Spleen (tissue), 7 donors: ENCODE data around the gene UBQLN4.

Experiments
- POLR2A ChIP-seq, 3 donors: fragments of 450-650 bp; IDR thresholded peaks; one replicate each; pipeline ENCODE4 v1.5.1; 2017; ENCODE audit warnings: antibody characterized with exemption in 3 of 3, mild to moderate bottlenecking in 1 of 3
- POLR2AphosphoS5 ChIP-seq, 3 donors: sonication (generic); formaldehyde crosslinking; IDR thresholded peaks; one replicate each; pipeline ENCODE4 v1.5.1; 2017; ENCODE audit warnings: antibody characterized with exemption in 3 of 3
- TF ChIP-seq, protein P1 (sequence below), 11 experiments: fragments of 200-600 bp in 7 of 11; fragments of 450-650 bp in 4 of 11; sonication (generic) in 4 of 11; IDR thresholded peaks in 8 of 11; conservative IDR thresholded peaks in 3 of 11; 1 replicate in 7 of 11; 2 replicates in 4 of 11; pipeline versions ENCODE4 v1.4.0 to v1.8.0; 2016 to 2021; ENCODE audit warnings: antibody characterized with exemption in 11 of 11, inconsistent platforms in 4 of 11, mild to moderate bottlenecking in 1 of 11
- donor health status: DM: no; HTN: no; CAD: no; lungs with moderate emphysema.
- donor health status: DM: no; HTN: no; CAD: no.
- donor health status: DM: no; HTN: no; CAD: no.

DNA sequence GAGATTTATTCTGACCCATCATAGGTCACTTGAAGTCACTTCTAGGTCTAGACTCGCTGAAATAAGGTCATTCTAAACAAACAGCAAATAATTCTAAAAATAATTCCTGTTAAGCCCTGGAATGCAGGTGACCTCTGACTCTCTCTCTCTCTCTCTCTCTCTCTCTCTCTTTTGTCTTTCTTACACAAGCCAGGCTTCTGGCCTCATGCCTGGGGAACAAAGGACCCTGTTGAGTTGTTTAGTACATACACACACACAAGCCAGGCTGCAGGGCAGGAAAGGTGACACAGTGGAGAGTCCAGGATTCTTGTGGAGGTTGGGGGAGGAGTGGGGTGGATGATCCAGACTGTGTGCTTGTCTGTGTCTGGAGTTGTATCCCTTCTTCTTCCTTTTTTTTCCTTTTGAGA lies 32.7 kb upstream of the UBQLN4 start:
- TF ChIP-seq, protein P1, sequence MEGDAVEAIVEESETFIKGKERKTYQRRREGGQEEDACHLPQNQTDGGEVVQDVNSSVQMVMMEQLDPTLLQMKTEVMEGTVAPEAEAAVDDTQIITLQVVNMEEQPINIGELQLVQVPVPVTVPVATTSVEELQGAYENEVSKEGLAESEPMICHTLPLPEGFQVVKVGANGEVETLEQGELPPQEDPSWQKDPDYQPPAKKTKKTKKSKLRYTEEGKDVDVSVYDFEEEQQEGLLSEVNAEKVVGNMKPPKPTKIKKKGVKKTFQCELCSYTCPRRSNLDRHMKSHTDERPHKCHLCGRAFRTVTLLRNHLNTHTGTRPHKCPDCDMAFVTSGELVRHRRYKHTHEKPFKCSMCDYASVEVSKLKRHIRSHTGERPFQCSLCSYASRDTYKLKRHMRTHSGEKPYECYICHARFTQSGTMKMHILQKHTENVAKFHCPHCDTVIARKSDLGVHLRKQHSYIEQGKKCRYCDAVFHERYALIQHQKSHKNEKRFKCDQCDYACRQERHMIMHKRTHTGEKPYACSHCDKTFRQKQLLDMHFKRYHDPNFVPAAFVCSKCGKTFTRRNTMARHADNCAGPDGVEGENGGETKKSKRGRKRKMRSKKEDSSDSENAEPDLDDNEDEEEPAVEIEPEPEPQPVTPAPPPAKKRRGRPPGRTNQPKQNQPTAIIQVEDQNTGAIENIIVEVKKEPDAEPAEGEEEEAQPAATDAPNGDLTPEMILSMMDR (IDR thresholded peaks at IDR 0.05 in 8 of 11, conservative IDR thresholded peaks at IDR 0.05 in 3 of 11), result no peak
- TF ChIP-seq POLR2A (IDR thresholded peaks at IDR 0.05) (no peak), POLR2AphosphoS5 (IDR thresholded peaks at IDR 0.05) (no peak)
